ENCODE measurements around the gene ACAP3.

DNA sequence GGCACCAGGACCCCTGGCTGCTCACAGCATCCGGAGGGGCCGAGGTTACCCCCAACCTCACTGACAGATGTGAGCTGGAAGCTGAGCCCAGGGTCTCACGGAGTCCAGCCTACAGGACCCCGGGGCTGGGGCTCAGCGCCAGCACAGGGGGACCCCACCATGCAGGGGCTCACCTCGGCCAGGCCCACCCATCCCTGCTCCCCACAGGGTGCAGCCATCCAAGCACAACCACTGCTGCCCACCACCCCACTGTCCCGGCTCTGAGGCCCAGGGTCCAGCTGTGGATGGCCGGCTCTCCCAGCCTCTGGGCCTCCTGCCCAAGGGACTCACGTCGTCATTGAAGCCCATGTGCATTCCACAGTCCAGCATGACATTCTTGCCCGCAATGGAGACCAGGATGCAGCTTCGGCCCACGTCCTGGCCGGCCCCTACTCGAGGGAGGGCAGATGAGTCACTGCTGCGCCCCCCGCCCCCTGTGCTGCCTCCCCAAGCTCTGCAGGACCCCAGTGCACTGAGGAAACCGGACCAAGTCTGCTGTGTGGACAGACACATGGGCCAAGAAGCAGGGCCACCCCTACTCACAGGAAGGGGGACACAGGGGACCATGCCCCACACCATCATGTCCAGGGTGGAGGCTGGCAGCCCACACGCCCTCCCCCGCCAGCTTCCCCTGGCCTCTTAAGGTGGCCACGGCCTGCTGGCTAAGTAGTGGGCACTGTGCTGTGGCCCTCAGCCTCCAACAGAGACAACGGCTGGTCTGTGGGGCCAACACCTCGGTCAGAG lies 13.1 kb upstream of the ACAP3 start:
- TF ChIP-seq CTCF (IDR thresholded peaks at IDR 0.05) (no peak), EZH2phosphoT487 (IDR thresholded peaks at IDR 0.05) (no peak)

Measured in neural progenitor cell (in vitro differentiated cells).